22Rv1 (cell line): ENCODE data around the gene GALNS.
A peak's percentile ranks its signal among the peaks of the same experiment; 100 is the strongest.

Experiments used
- H3K27ac ChIP-seq: fragments of 450-650 bp; 2 replicates; pipeline ENCODE4 v1.5.1; 2017
- ZFX ChIP-seq: fragments of 450-650 bp; IDR thresholded peaks from 2 replicates; pipeline ENCODE4 v1.6.1; 2017; ENCODE audit warnings: antibody characterized with exemption, borderline replicate concordance
- TF ChIP-seq, protein P1 (sequence below): fragments of 450-650 bp; IDR thresholded peaks from 2 replicates; pipeline ENCODE4 v1.5.1; 2017; ENCODE audit warnings: mild to moderate bottlenecking

Gene GALNS

DNA sequence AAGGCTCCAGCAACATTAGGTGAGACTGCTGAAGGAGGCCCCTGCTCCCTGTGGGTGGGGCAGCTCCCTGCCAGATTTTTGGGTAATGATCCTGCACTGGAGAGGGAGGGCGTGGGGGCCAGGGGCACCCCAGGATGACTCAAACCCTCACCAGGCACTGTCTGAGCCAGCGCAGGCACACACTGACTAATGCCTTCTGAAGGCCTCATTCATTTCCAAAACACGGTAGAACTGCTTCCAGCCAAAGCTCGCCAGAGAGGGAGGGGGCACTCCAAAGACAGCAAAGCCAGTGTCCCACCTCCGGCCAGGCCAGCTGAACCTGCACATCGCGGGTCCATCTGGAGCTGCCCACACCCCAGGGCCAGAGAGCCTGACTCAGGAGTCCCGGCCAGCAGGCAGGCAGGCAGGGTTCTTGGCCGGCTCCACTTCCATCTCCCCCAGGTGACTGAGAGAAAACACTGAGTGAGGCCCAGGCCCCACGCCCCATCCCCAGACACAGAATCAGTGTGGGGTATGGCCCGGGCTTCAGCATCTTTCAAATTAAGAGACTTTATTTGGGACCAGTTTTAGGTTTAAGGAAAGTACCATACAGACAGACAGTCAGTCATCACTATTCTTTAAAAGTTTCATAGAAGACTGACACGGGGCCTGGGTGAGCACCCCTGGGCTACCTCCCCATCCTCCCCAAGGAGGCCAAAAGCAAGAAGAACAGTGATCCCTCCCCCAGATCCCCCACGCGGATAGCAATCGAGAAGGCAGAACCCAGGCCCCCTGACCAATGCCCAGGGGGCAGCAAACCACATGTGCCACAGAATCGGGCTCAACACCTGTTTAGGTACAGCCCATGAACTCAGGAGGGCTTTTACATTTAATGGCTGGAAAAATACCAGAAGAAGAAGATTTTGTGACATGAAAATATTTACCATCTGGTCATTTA, 74.0 kb downstream of the GALNS start:
- TF ChIP-seq ZFX, result no peak
- TF ChIP-seq, protein P1, sequence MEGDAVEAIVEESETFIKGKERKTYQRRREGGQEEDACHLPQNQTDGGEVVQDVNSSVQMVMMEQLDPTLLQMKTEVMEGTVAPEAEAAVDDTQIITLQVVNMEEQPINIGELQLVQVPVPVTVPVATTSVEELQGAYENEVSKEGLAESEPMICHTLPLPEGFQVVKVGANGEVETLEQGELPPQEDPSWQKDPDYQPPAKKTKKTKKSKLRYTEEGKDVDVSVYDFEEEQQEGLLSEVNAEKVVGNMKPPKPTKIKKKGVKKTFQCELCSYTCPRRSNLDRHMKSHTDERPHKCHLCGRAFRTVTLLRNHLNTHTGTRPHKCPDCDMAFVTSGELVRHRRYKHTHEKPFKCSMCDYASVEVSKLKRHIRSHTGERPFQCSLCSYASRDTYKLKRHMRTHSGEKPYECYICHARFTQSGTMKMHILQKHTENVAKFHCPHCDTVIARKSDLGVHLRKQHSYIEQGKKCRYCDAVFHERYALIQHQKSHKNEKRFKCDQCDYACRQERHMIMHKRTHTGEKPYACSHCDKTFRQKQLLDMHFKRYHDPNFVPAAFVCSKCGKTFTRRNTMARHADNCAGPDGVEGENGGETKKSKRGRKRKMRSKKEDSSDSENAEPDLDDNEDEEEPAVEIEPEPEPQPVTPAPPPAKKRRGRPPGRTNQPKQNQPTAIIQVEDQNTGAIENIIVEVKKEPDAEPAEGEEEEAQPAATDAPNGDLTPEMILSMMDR, result no peak
- peak overlapping the region; percentile 75 for H3K27ac ChIP-seq

DNA sequence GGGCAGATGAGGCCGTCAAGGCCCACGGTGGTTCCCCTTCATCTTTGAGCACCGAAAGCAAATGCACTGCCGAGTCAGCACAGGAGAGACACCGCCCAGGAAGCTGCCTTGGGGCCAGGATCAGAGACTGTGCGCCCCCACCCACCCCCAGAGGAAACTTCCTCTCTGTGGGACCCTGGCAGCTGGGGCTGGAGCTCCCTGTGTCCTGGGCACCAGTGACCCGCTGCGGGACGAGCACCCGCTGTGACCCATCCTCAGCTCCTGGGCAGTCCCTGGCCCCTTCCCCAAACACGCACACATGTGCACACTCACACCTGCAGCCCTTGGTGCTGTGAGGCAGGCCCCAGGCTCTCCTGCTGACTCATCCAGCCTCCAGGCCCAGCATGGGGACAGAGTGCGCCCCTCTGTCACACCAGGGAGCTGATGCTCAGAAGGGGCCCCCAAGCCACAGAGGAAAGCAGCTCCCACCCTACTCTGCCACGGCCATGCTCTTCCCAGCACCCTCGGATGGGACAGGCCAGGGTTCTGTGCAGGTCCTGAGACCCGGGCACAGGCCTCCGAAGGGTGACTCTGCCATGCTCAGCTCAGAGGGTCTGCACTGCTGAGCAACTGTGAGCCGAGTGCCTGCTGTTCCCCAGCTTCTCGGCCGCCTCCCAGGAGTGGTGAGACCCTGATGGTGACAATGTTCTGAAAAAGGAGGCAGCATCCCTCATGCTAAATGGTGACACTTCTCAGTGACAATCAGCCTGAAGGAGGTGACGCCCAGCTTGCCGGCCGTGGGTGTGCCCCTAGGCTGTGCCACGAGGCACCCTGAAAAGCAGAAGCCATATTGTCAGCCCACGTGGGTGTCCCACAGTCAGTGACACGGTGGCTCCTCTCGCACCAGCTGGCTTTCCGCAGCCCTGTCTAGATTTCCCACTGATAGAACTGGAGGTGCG, 75.3 kb downstream of the GALNS start:
- H3K27ac ChIP-seq, result no peak overlapping the region; the same call in 1 of the 2 replicates
- TF ChIP-seq ZFX, result no peak
- TF ChIP-seq, protein P1, result no peak

DNA sequence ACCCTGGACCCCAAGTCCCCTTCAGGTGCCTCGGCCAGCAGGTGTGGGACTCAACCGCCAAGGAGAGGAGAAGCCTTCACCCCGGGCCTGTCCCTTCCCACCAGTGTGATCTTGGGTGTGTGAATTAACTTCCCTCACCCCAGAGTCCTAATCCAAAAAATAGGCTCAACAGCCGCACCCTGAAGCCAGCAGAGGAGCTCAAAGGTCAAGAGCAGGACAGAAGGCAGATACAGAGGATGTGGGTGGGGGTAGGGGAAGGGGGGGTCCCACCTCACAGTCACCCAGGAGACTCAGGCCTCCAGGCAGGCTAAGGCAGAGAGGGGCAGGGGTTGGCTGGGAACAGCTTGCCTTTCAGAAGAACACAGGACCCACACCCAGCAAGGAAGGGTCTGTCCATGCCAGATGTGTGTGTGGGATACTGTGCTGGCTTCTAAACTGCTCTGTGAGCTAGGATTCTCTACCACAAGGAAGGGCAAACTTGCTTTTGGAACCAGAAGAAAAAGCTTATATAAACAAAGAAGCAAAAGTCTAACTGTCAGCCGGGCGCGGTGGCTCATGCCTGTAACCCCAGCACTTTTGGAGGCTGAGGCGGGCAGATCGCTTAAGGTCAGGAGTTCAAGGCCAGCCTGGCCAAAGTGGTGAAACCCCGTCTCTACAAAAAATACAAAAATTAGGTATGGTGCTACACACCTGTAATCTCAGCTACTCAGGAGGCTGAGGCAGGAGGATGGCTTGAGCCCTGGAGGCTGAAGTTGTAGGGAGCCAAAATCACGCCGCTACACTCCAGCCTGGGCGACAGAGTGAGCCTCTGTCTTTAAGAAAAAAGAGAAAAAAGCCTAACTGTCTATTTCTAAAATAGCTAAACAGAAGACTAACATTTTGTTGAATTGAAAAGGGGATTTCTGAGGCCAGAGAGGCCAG, 76.3 kb downstream of the GALNS start:
- peak overlapping the region; percentile 17; the same call in 1 of the 2 replicates for H3K27ac ChIP-seq
- TF ChIP-seq, protein P1, result no peak
- no peak for TF ChIP-seq ZFX

DNA sequence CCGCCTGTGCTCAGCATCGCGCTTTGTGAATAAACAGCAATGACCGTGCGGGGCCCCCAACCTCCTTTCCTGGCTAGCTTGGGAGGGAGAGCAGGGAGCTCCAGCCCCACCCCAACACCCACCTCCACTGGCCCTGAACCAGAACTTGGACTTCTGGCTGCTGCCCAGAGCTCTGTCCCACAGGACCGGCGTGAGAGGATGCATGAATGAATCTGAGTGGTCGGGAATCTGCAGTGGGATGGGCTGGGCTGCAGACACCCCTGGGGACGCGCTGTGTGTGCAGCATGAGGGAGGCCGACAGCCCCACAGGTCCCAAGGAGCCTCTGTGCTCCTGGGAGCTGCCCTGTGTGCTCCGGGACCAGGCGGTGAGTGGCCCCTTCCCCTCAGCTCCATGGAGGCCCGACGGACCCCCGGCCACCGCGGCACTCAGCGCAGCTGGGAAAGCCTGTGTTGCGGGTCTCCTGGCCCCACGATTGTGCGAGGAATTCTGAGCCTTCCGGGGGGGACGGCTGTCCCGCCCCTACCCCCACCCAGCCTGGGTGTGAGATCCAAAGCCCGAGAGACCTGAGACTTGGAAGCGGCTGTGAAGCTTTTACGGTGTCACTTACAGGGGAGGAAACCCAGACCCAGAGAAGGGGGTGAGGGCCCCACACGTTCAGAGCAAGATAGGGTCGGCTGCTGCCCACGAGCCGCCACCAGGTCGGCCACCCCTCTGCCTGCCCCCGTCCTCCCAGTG, 77.2 kb downstream of the GALNS start:
- H3K27ac ChIP-seq, result no peak overlapping the region
- TF ChIP-seq ZFX, result no peak
- TF ChIP-seq, protein P1, result no peak

DNA sequence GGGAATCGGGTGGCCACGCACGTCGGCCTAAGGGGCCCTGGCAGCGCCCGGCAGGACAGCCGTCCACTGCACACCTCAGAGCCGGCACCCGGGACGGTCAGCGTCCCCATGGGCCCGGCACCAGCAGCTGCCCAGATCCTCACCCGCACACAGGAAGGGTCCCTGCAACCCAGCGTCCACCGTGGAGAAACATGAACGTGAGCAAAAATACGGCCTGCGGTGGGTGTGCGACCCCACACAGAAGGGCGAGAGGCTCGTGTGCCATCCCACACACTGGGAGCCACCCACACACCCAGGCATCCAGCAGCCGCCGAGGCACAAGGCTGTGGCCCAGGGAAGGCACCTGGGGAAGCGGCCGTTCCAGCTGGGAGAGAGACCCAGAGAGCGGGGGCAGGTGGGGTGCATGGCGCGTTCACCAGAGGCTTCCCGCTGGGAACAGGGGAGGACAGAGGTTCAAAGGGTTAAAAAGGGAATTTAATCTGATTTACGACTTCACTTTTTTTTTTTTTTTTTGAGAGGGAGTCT, 78.1 kb downstream of the GALNS start:
- no peak for TF ChIP-seq ZFX
- TF ChIP-seq, protein P1, result no peak
- no peak overlapping the region for H3K27ac ChIP-seq

DNA sequence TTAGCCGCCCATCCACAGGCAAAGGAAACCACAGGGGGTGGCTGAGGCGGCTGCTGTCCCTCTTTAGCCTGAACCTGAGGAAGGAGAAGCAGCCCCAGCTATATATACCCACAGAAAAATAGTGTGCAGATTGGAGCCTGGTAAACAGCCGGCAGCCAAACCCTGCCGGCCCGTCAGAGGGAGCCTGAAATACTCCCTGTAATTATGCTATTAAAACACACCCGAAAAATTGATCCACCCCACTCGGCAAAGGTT, 78.5 kb downstream of the GALNS start:
- no peak overlapping the region for H3K27ac ChIP-seq
- TF ChIP-seq, protein P1, result no peak
- no peak for TF ChIP-seq ZFX
